ENCODE measurements around the gene BAK1.

Gene BAK1

DNA sequence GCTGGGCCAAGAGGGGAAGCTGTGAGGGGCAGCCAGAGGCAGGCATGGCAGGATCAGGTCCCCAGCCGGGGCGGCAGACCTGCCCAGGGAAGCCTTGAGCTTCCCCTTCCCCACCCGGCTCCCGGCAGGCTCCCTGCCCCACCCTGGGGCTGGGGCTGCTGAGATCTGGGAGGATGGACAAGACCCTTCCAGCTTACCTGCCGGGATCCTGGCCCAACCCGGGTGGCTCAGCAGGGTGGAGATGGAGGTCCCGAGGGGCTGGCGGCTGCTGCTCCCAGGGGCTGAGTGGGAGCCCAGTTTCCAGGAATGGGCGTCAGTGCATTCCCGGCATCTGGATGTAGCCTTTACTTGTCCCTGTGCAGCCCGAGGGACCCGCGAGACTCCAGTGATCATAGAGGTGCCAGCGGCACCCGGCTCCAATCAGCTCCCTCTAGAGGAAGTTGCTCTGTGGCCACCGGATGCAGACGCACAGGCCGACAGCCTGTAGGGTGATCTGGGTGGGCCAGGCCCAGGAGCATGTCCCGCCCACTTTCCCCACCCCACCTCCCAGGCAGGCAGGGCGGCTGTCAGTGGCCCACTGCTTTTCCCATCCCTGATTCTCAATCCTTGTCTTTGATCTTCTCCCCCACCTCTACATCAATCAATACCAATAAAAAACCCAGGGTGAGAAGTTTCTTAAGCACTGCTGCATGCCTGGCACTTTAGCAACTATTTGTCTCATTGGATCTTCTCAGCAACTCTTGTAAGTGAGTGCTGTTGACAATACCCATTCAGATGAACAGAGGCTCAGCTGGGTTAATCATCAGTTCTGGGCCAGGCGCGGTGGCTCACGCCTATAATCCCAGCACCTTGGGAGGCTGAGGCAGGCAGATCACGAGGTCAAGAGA is at the start of gene BAK1:
BAK1 (minus strand) TSS at position 449 of the 887 bp plus-strand sequence. CDS start 2,672 bp downstream, outside the sequence.
- peak in 1 of 3 experiments; percentile 71 for DNase-seq (ENCODE audit: low read depth in 2 of 3, low spot score in 2 of 3)

DNA sequence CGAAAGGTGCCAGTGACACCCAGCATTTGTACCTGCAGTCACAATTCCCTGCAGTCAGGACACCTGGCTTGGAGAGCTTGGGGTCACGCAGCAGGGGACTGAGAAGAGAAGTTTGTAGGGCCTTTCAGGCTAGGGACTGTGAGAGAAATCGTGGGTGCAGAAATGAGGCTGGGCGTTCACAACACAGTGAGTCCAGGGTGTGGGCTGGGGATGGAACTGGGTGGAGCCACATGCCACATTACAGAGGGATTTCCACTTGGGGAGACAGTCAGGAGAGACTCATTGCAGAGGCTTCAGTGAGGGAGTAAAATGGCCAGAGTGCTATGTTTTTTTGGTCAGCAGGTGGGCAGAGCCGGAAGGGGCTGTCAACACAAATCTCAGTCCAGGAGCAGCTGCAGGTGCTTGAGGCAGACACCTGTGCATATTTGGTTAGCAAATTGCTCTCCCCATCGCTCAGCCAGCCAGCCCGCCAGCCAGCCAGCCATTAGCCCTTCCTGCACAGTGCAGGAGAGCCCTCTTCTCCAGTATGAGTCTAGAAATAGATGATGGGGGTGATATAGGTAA is 48.4 kb upstream of the BAK1 start:
- no peak for DNase-seq (ENCODE audit: low read depth in 2 of 3, low spot score in 2 of 3)

DNA sequence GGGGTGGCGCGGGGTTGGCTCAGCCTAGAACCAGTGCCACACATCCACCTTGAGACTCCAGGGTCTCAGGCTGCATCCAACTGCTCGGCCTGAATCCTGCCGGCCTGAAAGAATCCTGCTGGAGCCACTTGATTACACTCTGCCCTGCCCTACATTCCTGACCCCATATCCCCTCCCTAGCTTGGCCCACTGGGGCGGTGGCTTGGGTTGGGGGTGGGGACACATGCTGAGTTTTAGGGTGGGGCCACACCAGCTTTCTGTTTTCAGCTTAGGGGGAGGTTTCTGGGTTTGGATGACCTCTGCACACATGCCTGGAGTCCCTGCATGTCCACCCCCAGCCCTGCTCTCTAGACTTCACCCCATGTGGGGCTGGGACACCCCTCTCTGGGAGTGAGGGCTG is 47.8 kb upstream of the BAK1 start:
- no peak for DNase-seq (ENCODE audit: low read depth in 2 of 3, low spot score in 2 of 3)

DNA sequence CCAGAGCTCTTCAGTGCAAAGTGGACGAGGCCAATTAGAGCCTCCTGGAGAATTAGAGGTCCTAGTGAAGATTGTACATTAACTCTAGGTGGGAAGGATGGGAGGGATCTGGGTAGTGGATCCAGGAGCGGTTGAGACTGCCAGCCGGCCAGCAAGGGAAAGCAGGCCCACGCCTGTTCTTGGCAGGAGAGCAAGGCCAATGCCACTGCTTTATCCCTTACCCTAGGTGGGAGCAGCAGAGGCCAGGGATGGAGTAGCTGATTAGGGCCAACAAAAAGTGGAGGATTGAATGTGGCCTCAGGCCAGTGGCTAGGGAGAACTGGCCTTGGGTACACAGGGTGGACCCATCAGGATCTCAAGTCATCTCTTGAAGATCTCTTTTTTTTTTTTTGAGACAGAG is 44.8 kb upstream of the BAK1 start:
- no peak for DNase-seq (ENCODE audit: low read depth in 2 of 3, low spot score in 2 of 3)

DNA sequence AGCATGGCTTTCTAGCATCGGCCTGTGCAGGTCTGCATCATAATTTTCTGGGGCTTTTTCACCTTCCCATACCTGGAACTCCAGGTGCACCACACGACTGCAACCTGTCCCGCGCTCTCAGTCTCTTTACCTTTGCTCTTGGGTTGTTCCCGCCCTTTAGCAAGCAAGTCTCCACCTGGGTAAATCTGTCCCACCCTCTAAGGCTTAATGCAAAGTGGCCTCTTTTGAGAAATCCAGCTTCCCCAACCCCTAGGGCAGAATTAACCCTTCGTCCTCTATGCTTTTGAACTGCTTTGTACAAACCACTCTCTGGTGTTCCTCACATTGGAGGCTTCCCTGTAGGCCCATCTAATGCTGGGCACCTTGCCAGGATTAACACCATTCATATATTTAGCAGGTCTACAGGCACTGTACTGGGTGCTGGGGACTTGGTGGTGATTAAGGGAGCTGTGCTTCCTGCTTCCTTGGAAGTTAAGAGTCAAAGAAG is 43.9 kb upstream of the BAK1 start:
- DNase-seq (ENCODE audit: low read depth in 2 of 3, low spot score in 2 of 3), result no peak

DNA sequence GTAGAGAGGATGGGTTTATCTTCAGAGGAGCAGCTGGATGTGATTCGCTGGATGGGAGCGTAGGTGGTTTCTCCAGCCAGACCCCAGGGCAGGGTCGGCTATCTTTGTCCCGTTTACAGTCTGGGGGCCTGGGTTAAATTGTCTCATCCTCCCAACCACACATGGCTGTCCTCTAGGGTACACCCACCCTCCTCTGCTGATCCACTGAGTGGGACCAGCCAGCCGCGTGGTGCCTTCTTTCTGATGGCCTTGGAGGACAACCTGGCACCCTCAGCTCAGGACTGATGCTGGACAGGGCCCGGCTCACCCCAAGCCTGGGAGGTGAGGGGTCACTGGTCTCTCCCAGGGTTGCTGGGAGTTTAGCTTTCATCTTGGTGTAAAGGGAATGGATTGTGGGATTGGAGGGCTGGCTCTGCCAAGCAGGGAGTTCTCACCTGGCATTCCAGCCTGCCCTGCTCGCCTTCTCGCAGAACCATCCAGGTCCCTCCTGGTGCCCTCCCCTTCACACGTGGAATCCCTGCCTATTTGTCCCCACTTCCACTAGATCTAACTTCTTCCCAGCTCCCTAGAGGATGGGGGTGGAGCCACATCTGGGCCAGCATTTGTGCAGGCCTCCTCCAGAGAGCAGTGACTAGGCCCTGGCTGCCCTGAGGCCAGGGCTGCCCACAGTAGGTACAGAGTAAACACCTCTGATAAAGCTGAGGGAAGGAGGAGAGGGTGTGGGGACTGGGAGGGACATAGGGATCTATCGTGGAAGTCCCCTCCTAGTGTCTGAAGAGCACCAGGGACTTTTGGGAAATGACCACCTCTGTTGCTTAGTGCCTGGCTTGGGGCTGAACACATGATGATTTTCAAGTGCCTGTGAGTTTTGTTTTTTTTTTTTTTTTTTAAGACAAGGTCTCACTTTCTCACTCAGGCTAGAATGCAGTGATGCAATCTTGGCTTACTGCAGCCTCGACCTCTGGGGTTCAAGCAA is 42.7 kb upstream of the BAK1 start:
- DNase-seq (ENCODE audit: low read depth in 2 of 3, low spot score in 2 of 3), result no peak

DNA sequence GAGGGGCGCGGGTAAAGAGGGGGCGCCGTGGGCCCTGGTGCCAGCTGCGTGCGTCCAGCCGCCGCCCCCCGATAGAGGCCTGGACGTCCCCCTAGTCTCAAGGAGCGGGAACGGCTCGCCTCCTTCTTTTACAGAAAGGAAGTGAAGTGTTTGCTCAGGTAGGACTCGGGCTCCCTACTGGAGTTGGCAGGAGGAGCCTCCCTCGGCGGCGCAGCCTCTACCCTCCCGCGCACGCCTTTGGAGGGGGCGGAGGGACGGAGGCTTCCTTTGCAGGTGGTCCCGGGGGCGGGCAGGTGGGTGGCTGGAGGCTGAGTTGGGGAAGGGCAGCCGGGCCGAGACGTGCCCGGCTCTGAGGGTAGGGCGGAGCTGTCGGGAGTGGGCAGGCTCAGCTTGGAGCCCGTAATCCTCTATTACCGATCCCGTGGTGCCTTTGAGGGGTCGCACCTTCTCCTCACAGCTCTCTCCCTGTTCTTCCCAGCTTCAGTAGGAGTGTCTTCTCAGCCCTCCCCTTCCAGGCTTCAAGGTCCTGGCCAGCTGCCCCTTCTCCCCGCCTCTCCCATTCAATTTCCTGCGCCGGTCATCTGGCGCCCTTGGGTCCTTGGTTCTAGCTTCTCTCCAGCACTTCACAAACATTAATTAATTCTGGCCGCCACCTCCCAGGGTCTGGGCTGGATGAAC is 41.8 kb upstream of the BAK1 start:
- peak in 1 of 3 experiments; percentile 18 for DNase-seq (ENCODE audit: low read depth in 2 of 3, low spot score in 2 of 3)

DNA sequence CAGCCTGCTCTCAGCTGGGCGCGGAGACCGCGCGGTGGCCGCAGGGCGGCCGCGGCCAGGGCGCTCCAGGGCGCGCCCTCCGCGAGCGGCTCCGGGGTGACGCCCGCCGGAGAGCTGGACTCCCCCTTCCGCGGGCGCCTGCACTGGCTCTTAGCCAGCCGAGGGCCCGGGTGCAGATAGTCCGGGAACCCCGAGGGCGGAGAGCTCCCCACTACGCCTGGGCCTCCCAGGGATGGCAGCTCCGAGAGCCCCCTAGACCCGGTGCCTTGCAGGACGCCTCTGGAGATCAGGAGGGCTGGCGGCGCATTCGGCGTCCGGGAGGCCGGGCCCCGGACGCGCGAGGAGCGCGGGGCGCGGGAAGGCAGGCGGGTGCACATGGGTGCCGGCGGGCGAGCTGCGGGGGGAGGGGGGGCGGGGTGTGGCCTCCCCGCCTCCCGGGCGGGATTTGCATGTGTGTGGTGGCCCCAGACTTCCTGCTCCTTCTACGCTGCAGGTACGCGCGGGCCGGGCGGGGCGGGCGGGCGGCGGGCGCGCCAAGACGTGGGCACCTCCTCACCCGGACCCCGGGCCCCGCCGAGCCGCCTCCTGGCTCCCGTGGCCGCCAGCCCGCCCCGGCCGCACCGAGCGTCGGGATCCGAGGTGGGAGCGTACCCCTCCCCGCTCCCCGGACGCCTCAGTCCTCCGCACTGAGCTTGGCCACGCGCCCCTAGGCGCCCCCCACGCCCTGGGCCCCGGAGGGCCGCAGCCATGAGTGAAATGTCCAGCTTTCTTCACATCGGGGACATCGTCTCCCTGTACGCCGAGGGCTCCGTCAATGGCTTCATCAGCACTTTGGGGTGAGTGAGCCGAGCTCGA is 41.0 kb upstream of the BAK1 start, which contains the start of gene ITPR3:
ITPR3 (plus strand) TSS at position 467 of the 855 bp plus-strand sequence; CDS start at position 748, 281 bp downstream.
- DNase-seq (ENCODE audit: low read depth in 2 of 3, low spot score in 2 of 3), result peak; percentile 41 to 59 (median 58)

DNA sequence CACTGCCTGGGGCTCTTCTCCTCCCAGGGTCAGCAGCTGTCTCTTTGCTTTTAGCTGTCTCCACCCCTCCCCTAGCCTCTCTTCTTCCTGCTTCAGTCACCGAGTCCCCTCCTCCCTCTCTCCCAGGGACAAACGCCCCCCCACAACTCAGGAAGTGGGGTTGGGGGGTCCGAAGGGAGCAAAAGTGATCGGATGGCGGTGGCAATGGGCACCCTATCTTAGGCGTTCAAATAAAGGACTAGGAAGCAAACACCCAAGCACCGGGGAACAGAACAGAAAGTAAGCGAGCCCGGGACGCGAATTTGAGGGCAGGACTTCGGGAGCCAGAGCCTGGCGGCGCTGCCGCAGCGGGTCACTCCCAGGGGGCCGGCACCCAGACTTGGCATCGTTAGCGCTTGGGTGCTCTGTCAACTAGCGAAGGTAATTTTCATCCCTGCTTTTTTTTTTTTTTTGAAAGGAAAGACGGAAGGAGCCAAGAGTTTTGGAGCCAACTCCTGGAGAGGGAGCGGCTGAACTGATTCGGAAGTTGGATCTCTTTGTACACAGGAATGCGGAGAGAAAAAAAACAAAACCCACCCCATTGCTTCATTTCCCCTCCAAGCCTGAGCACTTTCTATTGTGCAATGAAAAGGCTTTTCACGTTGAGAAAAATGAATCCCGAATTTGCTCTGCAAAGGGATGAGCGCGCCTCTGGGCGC is 40.2 kb upstream of the BAK1 start:
- DNase-seq (ENCODE audit: low read depth in 2 of 3, low spot score in 2 of 3), result no peak

DNA sequence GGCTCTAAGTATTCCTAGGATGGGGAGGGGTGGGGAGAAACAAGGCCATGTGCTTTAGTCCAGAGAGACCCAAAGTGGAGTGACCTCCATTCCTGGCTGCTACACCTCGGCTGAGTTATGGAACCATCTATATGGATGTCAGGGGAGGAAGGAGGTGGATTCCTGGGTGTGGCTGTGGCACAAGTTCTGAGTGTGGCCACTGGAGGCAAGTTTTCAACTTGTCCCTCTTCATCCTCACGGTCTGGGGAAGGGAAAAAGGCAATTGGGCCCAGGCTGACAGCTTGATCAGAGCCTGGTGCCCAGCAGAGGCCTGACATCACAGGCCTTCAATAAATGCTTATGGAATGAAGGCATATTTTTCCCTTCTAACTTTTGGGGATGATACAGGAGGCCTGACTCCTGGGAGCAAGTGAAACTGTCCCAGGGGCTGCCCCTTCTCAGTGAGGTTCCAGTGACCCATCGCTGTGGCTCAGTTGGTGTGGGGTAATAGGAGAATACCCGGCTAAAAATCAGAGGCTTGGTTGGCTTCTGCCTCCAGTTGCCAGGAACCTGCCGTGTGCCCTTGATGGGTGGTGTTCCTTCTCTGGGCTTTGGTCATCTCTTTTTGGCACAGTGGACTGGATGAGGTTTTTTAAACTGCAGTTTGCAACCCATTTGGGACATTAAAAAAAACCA is 39.2 kb upstream of the BAK1 start:
- DNase-seq (ENCODE audit: low read depth in 2 of 3, low spot score in 2 of 3), result no peak

DNA sequence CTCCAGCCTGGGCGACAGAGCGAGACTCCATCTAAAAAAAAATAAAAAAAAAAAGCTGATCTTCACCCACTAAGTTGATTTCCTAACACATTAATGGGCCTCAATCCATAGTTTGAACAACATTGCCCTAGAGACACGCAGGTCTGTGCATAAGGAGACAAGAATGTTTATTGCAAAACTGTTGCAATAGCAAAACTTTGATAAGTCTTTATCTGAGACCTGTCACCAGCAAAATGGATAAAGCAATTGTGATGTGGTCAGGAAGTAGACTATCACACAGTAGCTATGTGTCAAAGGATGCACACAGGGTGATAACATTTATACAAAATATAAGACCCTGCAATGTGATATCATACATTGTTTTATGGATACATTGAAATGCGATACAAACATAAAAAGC is 36.8 kb upstream of the BAK1 start:
- DNase-seq (ENCODE audit: low read depth in 2 of 3, low spot score in 2 of 3), result no peak

DNA sequence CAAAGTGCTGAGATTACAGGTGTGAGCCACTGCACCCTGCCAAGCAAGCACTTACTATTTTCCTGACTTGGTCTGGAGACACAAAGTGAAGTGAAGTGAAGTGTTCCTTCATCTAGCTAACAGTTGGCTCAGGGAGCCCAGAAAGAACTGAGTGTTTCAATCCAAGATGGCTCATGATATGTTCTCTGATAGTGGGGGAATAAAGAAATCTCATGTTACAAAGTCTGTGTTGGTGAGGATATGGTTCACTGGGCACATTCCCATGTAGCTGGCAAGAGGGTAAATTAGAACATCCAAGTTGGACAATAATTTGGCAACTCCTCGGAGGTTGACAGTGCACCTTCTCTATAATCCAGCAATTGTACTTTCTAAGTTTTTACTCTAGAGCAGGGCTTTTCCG is 36.0 kb upstream of the BAK1 start:
- DNase-seq (ENCODE audit: low read depth in 2 of 3, low spot score in 2 of 3), result no peak

DNA sequence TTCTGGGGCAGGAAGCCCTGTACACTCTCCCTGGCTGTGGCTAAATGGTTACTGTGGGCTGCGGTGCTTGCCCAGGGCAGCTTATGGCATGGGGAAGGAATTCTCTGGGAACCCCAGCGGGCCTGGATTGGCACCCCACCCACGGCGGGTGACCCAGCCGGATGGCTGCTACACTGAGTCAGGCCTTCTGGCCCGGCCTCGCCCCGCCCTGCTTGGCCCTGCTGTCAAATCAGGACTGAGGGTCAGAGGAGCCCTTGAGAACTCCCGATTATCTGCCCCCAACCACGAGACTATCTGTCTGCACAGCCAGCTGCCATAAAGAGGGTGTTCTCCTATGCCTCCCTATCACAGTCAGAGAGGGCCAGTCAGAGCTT is 33.7 kb upstream of the BAK1 start:
- no peak for DNase-seq (ENCODE audit: low read depth in 2 of 3, low spot score in 2 of 3)

DNA sequence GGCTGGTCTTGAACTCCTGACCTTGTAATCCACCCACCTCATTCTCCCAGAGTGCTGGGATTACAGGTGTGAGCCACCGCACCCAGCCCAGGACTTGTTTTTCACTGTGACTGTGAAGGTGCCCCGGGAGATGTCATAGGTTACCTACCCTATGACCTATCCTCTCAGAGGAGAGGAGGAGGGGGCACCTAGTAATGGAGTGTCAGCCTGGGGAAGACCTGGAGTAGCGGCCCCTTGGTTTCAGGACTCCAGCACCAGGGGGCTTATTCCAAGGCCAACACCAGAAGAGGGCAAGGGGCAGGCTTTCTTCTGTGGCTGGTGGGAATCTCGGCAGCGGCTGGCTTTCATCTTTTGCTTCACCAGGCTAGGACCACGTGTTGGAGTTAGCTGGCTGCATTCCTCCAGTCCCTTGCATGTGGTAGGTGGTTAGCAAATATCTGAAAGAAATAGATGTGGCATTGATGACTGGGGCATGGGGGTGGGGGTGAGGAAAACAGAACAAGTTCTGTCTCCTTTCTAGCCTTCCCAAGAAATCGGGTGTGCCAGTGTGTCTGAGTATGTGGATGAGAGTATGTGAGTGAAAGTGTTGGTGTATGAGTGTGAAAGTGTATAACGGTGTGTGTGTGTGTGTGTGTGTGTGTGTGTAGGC is 33.2 kb upstream of the BAK1 start:
- DNase-seq (ENCODE audit: low read depth in 2 of 3, low spot score in 2 of 3), result no peak

DNA sequence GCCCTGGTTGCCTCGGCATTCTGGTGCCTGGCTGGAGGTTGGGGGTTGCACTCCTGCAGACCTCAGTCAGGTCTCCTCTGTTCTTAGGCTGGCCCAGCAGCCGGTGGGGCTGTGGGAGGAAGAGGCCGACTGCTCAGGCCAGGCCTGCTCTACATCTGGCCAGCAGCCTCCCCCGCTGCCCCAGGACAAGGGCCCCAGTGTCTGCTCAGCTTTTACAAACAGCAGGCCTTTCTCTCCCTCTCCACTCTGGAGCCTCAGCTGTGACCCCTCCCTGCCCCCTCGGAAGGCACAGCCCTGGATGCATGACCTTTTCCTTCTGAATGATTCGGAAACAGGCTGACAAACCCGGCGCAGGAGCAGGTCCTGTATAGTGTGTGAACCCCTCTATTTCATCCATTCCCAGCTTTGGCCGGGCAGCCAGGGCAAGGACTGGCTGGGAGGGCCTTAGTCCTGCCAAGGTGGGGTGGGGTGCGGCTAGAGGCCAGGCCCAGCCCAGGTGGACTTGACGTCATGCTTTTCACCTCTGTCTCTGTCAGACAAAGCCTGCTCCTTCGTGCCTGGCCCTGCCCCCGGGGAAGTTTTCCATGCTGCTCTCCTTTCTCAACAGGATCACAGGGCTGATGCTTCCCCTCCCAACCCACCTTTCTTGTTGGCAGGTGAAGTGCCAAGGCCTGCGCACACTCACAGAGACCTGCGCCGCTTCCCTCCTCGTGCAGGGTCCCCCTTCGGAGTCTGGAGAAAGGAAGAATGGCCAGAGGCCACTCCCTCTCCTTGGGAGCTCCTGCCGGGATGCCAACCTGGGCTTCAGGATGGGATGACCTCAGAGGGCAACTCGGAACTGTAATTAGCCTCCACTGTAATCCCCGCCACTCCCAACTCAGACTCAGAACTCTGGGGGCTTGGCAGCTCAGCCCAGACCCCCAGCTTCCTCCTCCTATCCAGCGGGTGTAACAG is 31.0 kb upstream of the BAK1 start:
- no peak for DNase-seq (ENCODE audit: low read depth in 2 of 3, low spot score in 2 of 3)

DNA sequence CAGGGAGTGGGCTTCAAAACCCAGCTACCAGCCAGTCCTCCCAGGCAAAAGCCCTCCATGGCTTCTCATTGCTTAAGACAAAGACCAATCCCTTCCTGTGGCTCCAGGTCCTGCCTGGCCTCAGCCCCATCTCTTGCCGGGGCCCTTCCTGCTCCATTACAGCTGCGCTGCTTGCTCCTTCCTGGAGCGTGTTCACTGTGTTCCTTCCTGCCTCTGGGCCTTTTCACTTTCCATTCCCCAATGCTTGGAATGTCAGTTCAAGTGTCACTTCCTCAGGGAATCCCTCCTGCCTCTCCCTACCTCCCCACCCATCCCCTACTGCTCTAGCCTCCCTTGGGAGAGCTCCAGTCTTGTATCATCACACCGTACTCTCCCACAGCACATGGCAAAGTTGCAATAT is 30.0 kb upstream of the BAK1 start:
- no peak for DNase-seq (ENCODE audit: low read depth in 2 of 3, low spot score in 2 of 3)

DNA sequence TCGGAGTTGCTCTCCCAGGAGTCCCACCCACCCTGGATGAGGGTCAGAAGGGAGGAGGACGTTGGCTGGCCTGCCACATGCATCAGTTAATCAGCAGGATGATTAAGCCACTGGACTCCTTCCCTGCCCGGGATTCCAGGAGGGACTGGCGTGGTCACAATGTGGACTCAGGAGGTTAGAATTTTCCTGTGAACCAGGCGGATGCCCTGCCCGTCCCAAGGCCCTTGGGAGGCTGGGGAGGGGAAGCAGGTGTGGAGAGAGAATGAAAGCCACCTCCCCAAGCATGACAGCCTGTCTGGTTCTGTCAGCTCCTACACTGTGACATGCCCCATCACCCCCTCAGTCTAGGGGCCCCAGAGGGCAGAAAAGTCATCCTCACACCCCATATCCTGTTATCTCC is 29.5 kb upstream of the BAK1 start:
- DNase-seq (ENCODE audit: low read depth in 2 of 3, low spot score in 2 of 3), result no peak

Measured in activated CD8-positive, alpha-beta memory T cell treated with anti-CD3 and anti-CD28 coated beads for 48 hours (primary cell).